SK-MEL-5 (cell line): ENCODE measurements around the gene HSPA1L. TPM values are rescaled to one million over a fixed set of nuclear protein-coding genes. Genes with fewer than 3 reads are reported as not detected.

Source experiments
- DNase-seq: peaks from one replicate; pipeline ENCODE4 v3.0.0-alpha.2; 2016; ENCODE audit warnings: low read depth, low spot score
- in situ Hi-C: cut with HindIII; loops from 2 replicates; pipeline ENCODE4 v1.10.0; 2016; ENCODE audit warnings: low sequenced_read_pairs, high pct_unique_total_duplicates, low pct_unique_long_range_greater_than_20kb
- small RNA-seq, 2 experiments: library from RNA; depleted of rRNA; stranded (forward); fragments of <200 nt; gene quantifications; one replicate each; pipeline ENCODE3, GENCODE V24; 2014
- total RNA-seq: library from RNA; depleted of rRNA; stranded (reverse); fragments of >200 nt; shearing (Covaris generic); gene quantifications from 2 replicates; pipeline ENCODE4 v1.2.3, GENCODE V29; 2014; rRNA removed

Gene HSPA1L
- total RNA-seq, 1 experiment from 2014 or later, result 0.29 TPM

DNA sequence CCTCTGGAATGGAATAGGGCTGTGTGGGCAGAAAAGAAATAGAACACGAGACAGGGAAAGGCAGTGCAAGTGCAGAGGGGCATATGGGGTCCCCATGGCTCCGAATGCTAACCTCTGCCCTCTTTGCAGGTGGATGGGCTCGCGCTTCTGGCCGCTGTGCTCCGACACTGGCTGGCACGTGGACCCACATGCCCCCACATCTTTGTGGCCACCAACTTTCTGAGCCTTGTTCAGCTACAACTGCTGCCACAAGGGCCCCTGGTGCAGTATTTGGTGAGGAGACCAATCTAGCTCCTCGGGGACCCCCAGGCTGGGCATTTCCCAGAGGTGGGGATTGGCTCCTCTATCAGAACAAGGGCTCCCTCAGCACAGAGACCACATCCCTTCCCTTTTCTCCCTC, 53.7 kb downstream of the HSPA1L start:
- in situ Hi-C loops, result no loop called here

DNA sequence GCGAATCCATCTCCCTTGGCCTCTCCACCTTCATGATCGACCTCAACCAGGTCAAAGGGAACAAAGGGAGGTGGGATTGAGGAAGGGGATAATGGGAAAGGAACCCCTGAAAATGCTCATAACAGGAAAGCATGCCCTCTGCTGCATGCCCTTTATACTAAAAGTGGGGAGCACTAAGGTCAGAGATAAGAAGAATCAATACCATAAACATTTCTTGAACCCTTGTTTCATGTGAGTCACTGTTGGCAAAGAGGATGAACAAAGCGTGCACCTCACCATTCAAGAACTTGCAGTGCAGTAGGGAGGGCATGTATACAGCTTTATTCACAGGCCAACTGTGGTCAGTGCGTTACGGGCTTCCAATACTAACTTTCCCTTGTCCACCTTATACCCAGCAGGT, 54.3 kb downstream of the HSPA1L start:
- in situ Hi-C loops, result no loop called here

More for the DNA sequence above, 53.7 kb downstream of the HSPA1L start:
- no peak for DNase-seq

More for the DNA sequence above, 54.3 kb downstream of the HSPA1L start:
- no peak for DNase-seq

Small RNAs within 50 kb of the gene (small RNA-seq; reads per million reads assigned to genes)
- gene MSH5-SAPCD1 (0 reads per million in 2 experiments), gene RF00019 (0 reads per million in 2 experiments), gene SAPCD1 (0 reads per million in 2 experiments), gene SNORD48 (43.9 to 733 reads per million in 2 experiments), gene SNORD52 (0 reads per million in 2 experiments)

Other genes starting within 250 kb of the HSPA1L start
- not detected in 2 replicates for gene LTA, start 243.0 kb downstream of the HSPA1L start, total RNA-seq
- not detected in 2 replicates for gene TNF, start 239.7 kb downstream of the HSPA1L start, total RNA-seq
- not detected in 2 replicates for gene LTB, start 232.9 kb downstream of the HSPA1L start, total RNA-seq
- gene LST1, start 229.0 kb downstream of the HSPA1L start, total RNA-seq, result not detected in 2 replicates
- gene NCR3, start 222.3 kb downstream of the HSPA1L start, total RNA-seq, result not detected in 2 replicates
- not detected in 2 replicates for gene AIF1, start 200.0 kb downstream of the HSPA1L start, total RNA-seq
- gene PRRC2A, start 194.6 kb downstream of the HSPA1L start, total RNA-seq, result 32.0 and 48.6 TPM in 2 replicates
- gene BAG6, start 162.6 kb downstream of the HSPA1L start, total RNA-seq, result 110 and 149 TPM in 2 replicates
- gene APOM, start 159.4 kb downstream of the HSPA1L start, total RNA-seq, result 0.42 and 0.43 TPM in 2 replicates
- 24.5 and 25.6 TPM in 2 replicates for gene C6orf47, start 154.5 kb downstream of the HSPA1L start, total RNA-seq
- gene GPANK1, start 150.3 kb downstream of the HSPA1L start, total RNA-seq, result 17.8 and 18.5 TPM in 2 replicates
- gene CSNK2B, start 149.2 kb downstream of the HSPA1L start, total RNA-seq, result 213 and 226 TPM in 2 replicates
- 0.85 and 0.87 TPM in 2 replicates for gene LY6G5B, start 145.3 kb downstream of the HSPA1L start, total RNA-seq
- 0.48 TPM in 1 of 2 replicates, not detected in the other for gene LY6G5C, start 134.2 kb downstream of the HSPA1L start, total RNA-seq
- gene ABHD16A, start 112.0 kb downstream of the HSPA1L start, total RNA-seq, result 53.0 and 55.0 TPM in 2 replicates
- gene LY6G6F, start 108.4 kb downstream of the HSPA1L start, total RNA-seq, result not detected in 2 replicates
- gene LY6G6D, start 99.9 kb downstream of the HSPA1L start, total RNA-seq, result not detected in 2 replicates
- not detected in 2 replicates for gene LY6G6C, start 93.5 kb downstream of the HSPA1L start, total RNA-seq
- gene MPIG6B, start 91.9 kb downstream of the HSPA1L start, total RNA-seq, result not detected in 2 replicates
- 4.6 and 4.7 TPM in 2 replicates for gene DDAH2, start 86.0 kb downstream of the HSPA1L start, total RNA-seq
- 466 and 467 TPM in 2 replicates for gene CLIC1, start 78.8 kb downstream of the HSPA1L start, total RNA-seq
- gene MSH5, start 75.3 kb downstream of the HSPA1L start, total RNA-seq, result 16.1 and 17.5 TPM in 2 replicates
- gene SAPCD1, start 52.6 kb downstream of the HSPA1L start, total RNA-seq, result 1.1 and 1.7 TPM in 2 replicates
- gene VWA7, start 38.0 kb downstream of the HSPA1L start, total RNA-seq, result not detected in 2 replicates
- gene VARS1, start 19.5 kb downstream of the HSPA1L start, total RNA-seq, result 38.9 and 53.0 TPM in 2 replicates
- 45.6 and 47.0 TPM in 2 replicates for gene LSM2, start 8.3 kb downstream of the HSPA1L start, total RNA-seq
- 7.1 and 8.2 TPM in 2 replicates for gene HSPA1A, start 260 bp upstream of the HSPA1L start, total RNA-seq
- gene HSPA1B, start 12.5 kb upstream of the HSPA1L start, total RNA-seq, result 104 TPM in 2 replicates
- 213 and 215 TPM in 2 replicates for gene NEU1, start 47.5 kb upstream of the HSPA1L start, total RNA-seq
- not detected in 2 replicates for gene SLC44A4, start 63.7 kb upstream of the HSPA1L start, total RNA-seq
- 39.4 and 47.7 TPM in 2 replicates for gene EHMT2, start 82.4 kb upstream of the HSPA1L start, total RNA-seq
- gene ZBTB12, start 86.8 kb upstream of the HSPA1L start, total RNA-seq, result 1.3 and 2.2 TPM in 2 replicates
- gene C2, start 112.4 kb upstream of the HSPA1L start, total RNA-seq, result 9.4 and 10.1 TPM in 2 replicates
- not detected in 2 replicates for gene CFB, start 130.8 kb upstream of the HSPA1L start, total RNA-seq
- gene NELFE, start 143.7 kb upstream of the HSPA1L start, total RNA-seq, result 81.9 and 91.0 TPM in 2 replicates
- 21.4 and 28.3 TPM in 2 replicates for gene SKIC2, start 143.9 kb upstream of the HSPA1L start, total RNA-seq
- gene DXO, start 156.9 kb upstream of the HSPA1L start, total RNA-seq, result 5.2 and 9.2 TPM in 2 replicates
- 1.6 and 2.2 TPM in 2 replicates for gene C4A, start 166.8 kb upstream of the HSPA1L start, total RNA-seq
- gene C4B, start 199.5 kb upstream of the HSPA1L start, total RNA-seq, result 0.45 and 2.2 TPM in 2 replicates
- gene CYP21A2, start 223.1 kb upstream of the HSPA1L start, total RNA-seq, result not detected in 2 replicates